Measurements from ENCODE around the gene COL26A1. TPM values are rescaled to one million over a fixed set of nuclear protein-coding genes. Genes with fewer than 3 reads are reported as not detected.
"Not testable (repeated sequence)": the region's sequence is repeated elsewhere in the genome, so short reads cannot be mapped to it uniquely, and the experiment has no call there.

Gene COL26A1
- polyA plus RNA-seq, 1 experiment = 0.48 TPM

- no peak for TF ChIP-seq CTCF (IDR thresholded peaks at IDR 0.05; ENCODE audit: insufficient read depth, low read depth, low read length)
- no peaks in the 10 kb centered on the region for H3K27me3 ChIP-seq (ENCODE audit: control insufficient read depth, insufficient read depth, low read length)
- H3K36me3 ChIP-seq (ENCODE audit: control insufficient read depth, insufficient read depth, low read length) = no peaks in the 10 kb centered on the region
- DNase-seq (ENCODE audit: low read depth) = no peak
- H3K4me3 ChIP-seq (ENCODE audit: low read depth, low read length) = no peak overlapping the region
- POLR2A ChIA-PET = interaction anchor here (0.6 kb wide), 1 partner anchor 13 kb away, joined by 7 read pairs; no protein-coding TSS in a partner anchor
- CTCF ChIA-PET = no interaction called here
Observed at GRCh38 chr7:101342892-101343291, 19.8 kb upstream of the COL26A1 start.

DNA sequence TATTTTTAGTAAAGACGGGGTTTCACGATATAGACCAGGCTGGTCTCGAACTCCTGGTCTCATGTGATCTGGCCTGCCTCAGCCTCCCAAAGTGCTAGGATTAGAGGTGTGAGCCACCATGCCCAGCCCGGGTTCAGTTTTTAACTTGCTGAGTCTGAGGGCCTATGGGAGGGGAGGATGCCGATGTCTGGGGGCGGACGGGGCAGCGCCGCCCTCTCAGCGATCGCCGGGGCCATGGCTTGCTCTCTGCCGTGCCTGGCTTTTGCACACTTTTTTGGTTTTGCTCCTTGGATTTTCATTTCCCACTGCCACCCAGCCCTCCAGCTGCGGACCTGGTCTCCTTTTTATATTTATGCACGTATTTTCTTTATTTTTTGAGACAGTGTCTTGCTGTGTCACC is 15.2 kb upstream of the COL26A1 start:
- TF ChIP-seq CTCF (IDR thresholded peaks at IDR 0.05; ENCODE audit: insufficient read depth, low read depth, low read length) = no peak
- H3K4me3 ChIP-seq (ENCODE audit: low read depth, low read length) = no peak overlapping the region
- ChIA-PET CTCF (interaction anchor here (0.6 to 1.5 kb wide), 2 partner anchors 9 to 22 kb away, joined by 3 read pairs; no protein-coding TSS in a partner anchor), POLR2A (no interaction called here)
- H3K27me3 ChIP-seq (ENCODE audit: control insufficient read depth, insufficient read depth, low read length) = no peaks in the 10 kb centered on the region
- H3K36me3 ChIP-seq (ENCODE audit: control insufficient read depth, insufficient read depth, low read length) = no peaks in the 10 kb centered on the region
- no peak for DNase-seq (ENCODE audit: low read depth)

DNA sequence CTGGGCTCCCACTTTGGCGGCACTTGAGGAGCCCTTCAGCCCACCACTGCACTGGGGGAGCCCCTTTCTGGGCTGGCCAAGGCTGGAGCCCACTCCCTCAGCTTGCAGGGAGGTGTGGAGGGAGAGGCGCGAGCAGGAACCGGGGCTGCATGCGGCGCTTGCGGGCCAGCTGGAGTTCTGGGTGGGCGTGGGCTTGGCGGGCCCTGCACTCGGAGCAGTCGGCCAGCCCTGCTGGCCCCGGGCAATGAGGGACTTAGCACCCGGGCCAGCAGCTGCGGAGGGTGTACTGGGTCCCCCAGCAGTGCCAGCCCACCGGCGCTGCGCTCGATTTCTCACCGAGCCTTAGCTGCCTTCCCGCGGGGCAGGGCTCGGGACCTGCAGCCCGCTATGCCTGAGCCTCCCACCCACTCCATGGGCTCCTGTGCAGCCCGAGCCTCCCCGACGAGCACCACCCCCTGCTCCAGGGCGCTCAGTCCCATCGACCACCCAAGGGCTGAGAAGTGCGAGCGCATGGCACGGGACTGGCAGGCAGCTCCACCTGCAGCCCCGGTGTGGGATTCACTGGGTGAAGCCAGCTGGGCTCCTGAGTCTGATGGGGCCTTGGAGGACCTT is 14.1 kb upstream of the COL26A1 start:
- POLR2A ChIA-PET; H3K36me3 ChIP-seq (ENCODE audit: control insufficient read depth, insufficient read depth, low read length); CTCF ChIA-PET; H3K4me3 ChIP-seq (ENCODE audit: low read depth, low read length); H3K27me3 ChIP-seq (ENCODE audit: control insufficient read depth, insufficient read depth, low read length); DNase-seq (ENCODE audit: low read depth): not testable (repeated sequence)

DNA sequence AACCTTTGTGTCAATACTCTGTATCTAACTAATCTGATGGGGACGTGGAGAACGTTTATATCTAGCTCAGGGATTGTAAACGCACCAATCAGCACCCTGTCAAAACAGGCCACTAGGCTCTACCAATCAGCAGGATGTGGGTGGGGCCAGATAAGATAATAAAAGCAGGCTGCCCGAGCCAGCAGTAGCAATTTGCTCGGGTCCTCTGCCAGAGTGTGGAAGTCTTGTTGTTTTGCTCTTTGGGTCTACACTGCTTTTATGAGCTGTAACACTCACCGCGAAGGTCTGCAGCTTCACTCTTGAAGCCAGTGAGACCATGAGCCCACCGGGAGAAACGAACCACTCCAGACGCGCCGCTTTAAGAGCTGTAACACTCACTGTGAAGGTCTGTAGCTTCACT is 13.4 kb upstream of the COL26A1 start:
- POLR2A ChIA-PET = interaction anchor here (1.0 kb wide), 1 partner anchor 11 kb away, joined by 10 read pairs; no protein-coding TSS in a partner anchor
- H3K36me3 ChIP-seq (ENCODE audit: control insufficient read depth, insufficient read depth, low read length); DNase-seq (ENCODE audit: low read depth); H3K4me3 ChIP-seq (ENCODE audit: low read depth, low read length); H3K27me3 ChIP-seq (ENCODE audit: control insufficient read depth, insufficient read depth, low read length): not testable (repeated sequence)
- CTCF ChIA-PET = interaction anchor here (1.0 kb wide), 1 partner anchor 10 kb away, joined by 3 read pairs; no protein-coding TSS in a partner anchor

- TF ChIP-seq CTCF (IDR thresholded peaks at IDR 0.05; ENCODE audit: insufficient read depth, low read depth, low read length) = no peak
- H3K27me3 ChIP-seq (ENCODE audit: control insufficient read depth, insufficient read depth, low read length) = no peaks in the 10 kb centered on the region
- ChIA-PET POLR2A (no interaction called here), CTCF (no interaction called here)
- H3K36me3 ChIP-seq (ENCODE audit: control insufficient read depth, insufficient read depth, low read length) = no peaks in the 10 kb centered on the region
- no peak overlapping the region for H3K4me3 ChIP-seq (ENCODE audit: low read depth, low read length)
- DNase-seq (ENCODE audit: low read depth) = no peak
Observed at GRCh38 chr7:101352920-101353308, 9.8 kb upstream of the COL26A1 start.

- H3K36me3 ChIP-seq (ENCODE audit: control insufficient read depth, insufficient read depth, low read length) = no peaks in the 10 kb centered on the region
- ChIA-PET CTCF (interaction anchor here (0.6 to 1.7 kb wide), 4 partner anchors 14 to 83 kb away, joined by 3 to 5 read pairs (median 4); no protein-coding TSS in a partner anchor), POLR2A (no interaction called here)
- H3K4me3 ChIP-seq (ENCODE audit: low read depth, low read length) = no peak overlapping the region
- H3K27me3 ChIP-seq (ENCODE audit: control insufficient read depth, insufficient read depth, low read length) = no peaks in the 10 kb centered on the region
- DNase-seq (ENCODE audit: low read depth) = no peak
- TF ChIP-seq CTCF (IDR thresholded peaks at IDR 0.05; ENCODE audit: insufficient read depth, low read depth, low read length) = no peak
Observed at GRCh38 chr7:101357433-101357832, 5.2 kb upstream of the COL26A1 start.

Measured in BJ (cell line).